IMR-90 (cell line): ENCODE results near the gene ZNF407. TPM values are rescaled to one million over a fixed set of nuclear protein-coding genes. Genes with fewer than 3 reads are reported as not detected.

Source experiments
- ATAC-seq: fragments of 200-7000 bp; cut with Tn5 transposase; 2 replicates; pipeline ENCODE4 v1.9.1; 2020; ENCODE audit warnings: low read depth, mild to moderate bottlenecking, moderate library complexity
- BruUV-seq: library from RNA; stranded (reverse); fragments of 400-500 nt; replicated peaks from 2 replicates; lab custom pipeline; 2021; lab: Mats Ljungman, UMichigan
- CTCF ChIA-PET: fragments of 300-600 bp; formaldehyde crosslinking; extraction: SDS; loops from one replicate; lab custom pipeline; 2021; ENCODE audit warnings: antibody characterized with exemption; lab: Yijun Ruan, JAX
- POLR2A ChIA-PET: fragments of 300-600 bp; sonication (Branson Sonifier 250); formaldehyde crosslinking; loops from one replicate; lab custom pipeline; 2022; ENCODE audit warnings: antibody characterized with exemption; ENCODE audit not compliant: unreplicated experiment; lab: Charles Lee
- DNase-seq: peaks from one replicate; pipeline ENCODE4 v3.0.0; 2013
- H2AFZ ChIP-seq: replicated peaks from 2 replicates; pipeline ENCODE3; 2013; ENCODE audit warnings: low read length, mild to moderate bottlenecking; ENCODE audit not compliant: poor library complexity
- H2AK5ac ChIP-seq: 2 replicates; pipeline ENCODE4 v1.6.1; 2013; ENCODE audit warnings: low read depth, low read length, inconsistent platforms
- H2AK9ac ChIP-seq: replicated peaks from 2 replicates; pipeline ENCODE3; 2013; ENCODE audit warnings: mild to moderate bottlenecking, low read depth, low read length, moderate library complexity; ENCODE audit not compliant: poor library complexity
- H2BK120ac ChIP-seq: 2 replicates; pipeline ENCODE4 v1.6.1; 2013; ENCODE audit warnings: low read depth, low read length, inconsistent platforms
- H2BK15ac ChIP-seq: 3 replicates; pipeline ENCODE4 v1.6.1; 2013; ENCODE audit warnings: low read depth, low read length, inconsistent platforms
- H2BK20ac ChIP-seq: 2 replicates; pipeline ENCODE4 v1.6.1; 2013; ENCODE audit warnings: low read depth, mild to moderate bottlenecking, inconsistent platforms, low read length, moderate library complexity
- H2BK5ac ChIP-seq: 2 replicates; pipeline ENCODE4 v1.6.1; 2013; ENCODE audit warnings: mild to moderate bottlenecking, low read depth, low read length, inconsistent platforms; ENCODE audit not compliant: poor library complexity, severe bottlenecking
- H3K14ac ChIP-seq: replicated peaks from 2 replicates; pipeline ENCODE4 v1.6.1; 2013; ENCODE audit warnings: low read depth, low read length, inconsistent platforms
- H3K18ac ChIP-seq: 2 replicates; pipeline ENCODE4 v1.6.1; 2013; ENCODE audit warnings: low read depth, low read length, control low read depth
- H3K23ac ChIP-seq: 2 replicates; pipeline ENCODE4 v1.6.1; 2013; ENCODE audit warnings: low read depth, low read length, inconsistent platforms
- H3K27ac ChIP-seq: 2 replicates; pipeline ENCODE4 v1.5.1; 2013; ENCODE audit warnings: mild to moderate bottlenecking, control low read depth, low read length; ENCODE audit not compliant: insufficient read depth
- H3K27me3 ChIP-seq: 2 replicates; pipeline ENCODE4 v1.6.1; 2013; ENCODE audit warnings: low read length; ENCODE audit not compliant: control insufficient read depth, insufficient read depth
- H3K36me3 ChIP-seq: 2 replicates; pipeline ENCODE4 v1.6.1; 2013; ENCODE audit warnings: low read length, mixed read lengths; ENCODE audit not compliant: control insufficient read depth, insufficient read depth
- H3K4ac ChIP-seq: 2 replicates; pipeline ENCODE4 v1.6.1; 2013; ENCODE audit warnings: low read depth, low read length, inconsistent platforms
- H3K4me1 ChIP-seq: 2 replicates; pipeline ENCODE4 v1.6.1; 2013; ENCODE audit warnings: low read length, mixed read lengths; ENCODE audit not compliant: control insufficient read depth, insufficient read depth
- H3K4me2 ChIP-seq: 2 replicates; pipeline ENCODE4 v1.6.1; 2013; ENCODE audit warnings: low read depth, mild to moderate bottlenecking, control low read depth, low read length, moderate library complexity
- H3K4me3 ChIP-seq: 2 replicates; pipeline ENCODE4 v1.5.1; 2013; ENCODE audit warnings: low read depth, mild to moderate bottlenecking, control low read depth, low read length, moderate library complexity; ENCODE audit not compliant: insufficient read depth
- H3K56ac ChIP-seq: 2 replicates; pipeline ENCODE4 v1.6.1; 2013; ENCODE audit warnings: low read length, inconsistent platforms; ENCODE audit not compliant: insufficient read depth; ENCODE audit errors: extremely low read depth
- H3K79me1 ChIP-seq, 2 experiments: 2 replicates each; pipeline ENCODE4 v1.6.1; 2013; ENCODE audit warnings: low read length in 2 of 2, inconsistent platforms in 1 of 2, low read depth in 1 of 2
- H3K9ac ChIP-seq: 2 replicates; pipeline ENCODE4 v1.6.1; 2013; ENCODE audit warnings: low read depth, low read length, control low read depth
- H3K9me1 ChIP-seq: 2 replicates; pipeline ENCODE4 v1.6.1; 2013; ENCODE audit warnings: low read length, inconsistent platforms; ENCODE audit not compliant: insufficient read depth
- H3K9me3 ChIP-seq: 2 replicates; pipeline ENCODE4 v1.6.1; 2013; ENCODE audit warnings: low read length; ENCODE audit not compliant: control insufficient read depth, insufficient read depth
- H4K20me1 ChIP-seq: 2 replicates; pipeline ENCODE4 v1.6.1; 2013; ENCODE audit warnings: low read length, inconsistent platforms; ENCODE audit not compliant: insufficient read depth
- H4K5ac ChIP-seq: 2 replicates; pipeline ENCODE4 v1.6.1; 2013; ENCODE audit warnings: mild to moderate bottlenecking, low read depth, low read length, control low read depth
- H4K8ac ChIP-seq, 2 experiments: 2 replicates each; pipeline ENCODE4 v1.6.1; 2013; ENCODE audit warnings: low read depth in 2 of 2, low read length in 2 of 2, control low read depth in 1 of 2, inconsistent platforms in 1 of 2
- H4K91ac ChIP-seq: 2 replicates; pipeline ENCODE4 v1.6.1; 2013; ENCODE audit warnings: low read depth, low read length, inconsistent platforms; ENCODE audit not compliant: insufficient read depth
- BHLHE40 ChIP-seq: fragments of 150-350 bp; IDR thresholded peaks from 2 replicates; pipeline ENCODE4 v1.6.1; 2016; ENCODE audit warnings: mild to moderate bottlenecking, low read depth, low read length
- CEBPB ChIP-seq: IDR thresholded peaks from 2 replicates; pipeline ENCODE4 v1.6.1; 2012; ENCODE audit warnings: low read depth, low read length, improper control_type of control experiment
- FOS ChIP-seq: fragments of 150-350 bp; IDR thresholded peaks from 2 replicates; pipeline ENCODE4 v1.6.1; 2016; ENCODE audit warnings: low read depth, low read length
- MAFK ChIP-seq: IDR thresholded peaks from 2 replicates; pipeline ENCODE4 v1.6.1; 2012; ENCODE audit warnings: low read depth, low read length, improper control_type of control experiment
- NFE2L2 ChIP-seq: fragments of 150-350 bp; IDR thresholded peaks from 2 replicates; pipeline ENCODE4 v1.6.1; 2016; ENCODE audit warnings: low read depth, mild to moderate bottlenecking, low read length
- WGBS, 2 experiments: methylation state at CpG; one replicate each; pipeline versions ENCODE4 v1.1.5 to v1.1.7; 2013; ENCODE audit warnings: missing lambda C conversion rate in 2 of 2; ENCODE audit not compliant: insufficient read length in 1 of 2; ENCODE audit errors: extremely low coverage in 2 of 2; 5-methylcytosine and 5-hydroxymethylcytosine counted together
- dilution Hi-C: fragments of 300-500 bp; cut with HindIII; formaldehyde crosslinking; loops from one replicate; pipeline ENCODE4 v1.14.3; 2018; ENCODE audit warnings: low sequenced_read_pairs; ENCODE audit not compliant: unreplicated experiment
- in situ Hi-C: fragments of 300-500 bp; cut with MboI; formaldehyde crosslinking; loops from 3 replicates; pipeline ENCODE4 v1.14.3; 2019; ENCODE audit warnings: low sequenced_read_pairs, inconsistent platforms, mixed read lengths
- intact Hi-C: fragments of 100-400 bp; cut with micrococcal nuclease; formaldehyde crosslinking; loops from 2 replicates; pipeline ENCODE4 v1.10.0; 2022
- polyA plus RNA-seq, 3 experiments: library from polyadenylated mRNA; depleted of rRNA; stranded (reverse); fragments of >200 nt; gene quantifications; 2 replicates each; pipeline ENCODE4 v1.2.3, GENCODE V29; 2012; ENCODE audit warnings: low replicate concordance in 1 of 3
- total RNA-seq: library from RNA; depleted of rRNA; stranded (reverse); fragments of >200 nt; gene quantifications from 2 replicates; pipeline ENCODE4 v1.2.3, GENCODE V29; 2012

ZNF407 gene
- total and polyA plus RNA-seq, 2 of the 4 experiments (the other 2 are of a cell fraction) = 3.1 to 20.1 TPM

DNA sequence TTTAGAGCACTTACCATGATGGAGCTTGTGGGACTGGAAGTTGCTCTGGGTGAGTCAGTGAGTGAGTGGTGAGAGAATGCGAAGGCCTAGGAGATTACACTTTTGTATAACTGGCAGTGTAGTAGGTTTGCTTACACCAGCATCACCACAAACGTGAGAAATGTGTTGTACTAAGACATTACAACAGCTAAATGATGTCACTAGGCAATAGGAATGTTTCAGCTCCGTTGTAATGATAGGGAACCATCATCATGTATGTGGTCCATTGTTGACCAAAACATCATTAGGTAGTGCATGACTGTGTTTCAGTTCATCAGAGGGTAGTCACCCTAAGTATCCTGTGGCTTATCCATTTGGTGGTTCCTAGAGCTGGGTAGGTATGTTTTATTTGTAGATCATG is 11.9 kb downstream of the ZNF407 start:
- Histone ChIP-seq H2AFZ (no peak overlapping the region), H3K4me3 (no peak overlapping the region), H3K14ac (0 out of 2 replicates have a peak overlapping the region, but pooled peaks have one; percentile 13), H3K9me1 (peaks cover 9% of the 10 kb centered on the region), H3K36me3 (no peaks in the 10 kb centered on the region), H3K4me2 (no peak overlapping the region), H3K27ac (no peak overlapping the region), H2AK5ac (no peak overlapping the region), H2AK9ac (no peak overlapping the region), H3K23ac (no peak overlapping the region), H2BK5ac (peak overlapping the region; percentile 50), H3K9me3 (no peaks in the 10 kb centered on the region), H3K56ac (no peak overlapping the region), H2BK20ac (no peak overlapping the region), H3K4me1 (peaks cover 10% of the 10 kb centered on the region), H3K4ac (no peak overlapping the region), H3K27me3 (no peaks in the 10 kb centered on the region), H4K5ac (no peak overlapping the region), H4K91ac (no peak overlapping the region), H4K20me1 (no peaks in the 10 kb centered on the region; the same call in 1 of the 2 replicates), H3K9ac (no peak overlapping the region), H4K8ac (no peak overlapping the region), H3K18ac (no peak overlapping the region), H2BK120ac (no peak overlapping the region), H3K79me1 (peaks cover 35 to 60% of the 10 kb centered on the region in 2 experiments), H2BK15ac (no peak overlapping the region)
- ATAC-seq (peak; percentile 36), DNase-seq (peak; percentile 96)
- intact Hi-C loops (no loop called here), dilution Hi-C loops (no loop called here), in situ Hi-C loops (no loop called here)
- WGBS, 2 experiments = 0% methylated on average over 1 of the region's 3 CpGs; no CpG with 5 or more reads in 1 of the 2 experiments
- no TSS peak for BruUV-seq
- ChIA-PET CTCF (interaction anchor here (1.4 kb wide), 1 partner anchor 11 kb away, joined by 3 read pairs; the partner anchor contains the start of gene ZNF407), POLR2A (no interaction called here)
- peak; percentile 75 for TF ChIP-seq CEBPB
- TF ChIP-seq MAFK = peak; percentile 30; the same call in 1 of the 2 replicates
- peak; percentile 95 for TF ChIP-seq BHLHE40
- peak; percentile 65 for TF ChIP-seq FOS
- TF ChIP-seq NFE2L2 = no peak
